A204.1 (cell line): ENCODE results near the gene AACS.

Experiments
- FAIRE-seq: peaks from 2 replicates; lab custom pipeline; 2012; peaks lifted over from hg19 to GRCh38; lab: Jason Lieb, UNC

Gene AACS

DNA sequence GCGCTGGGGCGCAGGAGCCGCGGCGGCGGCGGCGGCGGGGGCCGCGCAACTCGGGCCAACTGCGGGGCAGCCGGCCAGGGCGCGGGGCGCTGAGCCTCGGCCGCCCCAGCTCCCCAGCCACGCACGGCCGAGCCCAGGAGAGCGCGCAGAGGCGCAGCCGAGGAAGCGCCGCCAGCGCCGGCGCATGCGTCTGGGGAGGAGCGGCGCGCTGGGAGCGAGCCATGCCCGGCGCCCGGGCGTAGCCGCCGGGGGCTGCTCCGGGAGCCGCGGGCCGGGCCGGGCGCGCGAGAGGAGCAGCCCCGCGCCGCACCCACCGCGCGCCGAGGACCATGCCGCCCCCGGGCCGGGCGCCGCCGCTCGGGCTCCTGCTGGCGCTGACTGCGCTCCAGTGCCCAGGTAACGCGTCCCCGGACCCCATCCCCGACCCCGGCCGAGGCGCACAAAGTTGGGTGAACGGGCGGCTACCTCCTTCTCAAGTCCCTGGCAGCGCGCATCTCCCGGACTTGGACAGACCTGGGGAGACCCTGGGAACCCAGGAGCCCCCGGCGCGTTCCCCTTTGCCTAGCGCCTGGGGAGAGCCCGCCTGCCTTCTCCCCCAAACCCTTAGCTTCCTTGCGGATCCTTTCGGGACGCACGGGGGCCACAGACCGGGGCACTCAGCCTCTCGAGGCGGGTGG, 121.4 kb downstream of the AACS start:
- no peak for FAIRE-seq

DNA sequence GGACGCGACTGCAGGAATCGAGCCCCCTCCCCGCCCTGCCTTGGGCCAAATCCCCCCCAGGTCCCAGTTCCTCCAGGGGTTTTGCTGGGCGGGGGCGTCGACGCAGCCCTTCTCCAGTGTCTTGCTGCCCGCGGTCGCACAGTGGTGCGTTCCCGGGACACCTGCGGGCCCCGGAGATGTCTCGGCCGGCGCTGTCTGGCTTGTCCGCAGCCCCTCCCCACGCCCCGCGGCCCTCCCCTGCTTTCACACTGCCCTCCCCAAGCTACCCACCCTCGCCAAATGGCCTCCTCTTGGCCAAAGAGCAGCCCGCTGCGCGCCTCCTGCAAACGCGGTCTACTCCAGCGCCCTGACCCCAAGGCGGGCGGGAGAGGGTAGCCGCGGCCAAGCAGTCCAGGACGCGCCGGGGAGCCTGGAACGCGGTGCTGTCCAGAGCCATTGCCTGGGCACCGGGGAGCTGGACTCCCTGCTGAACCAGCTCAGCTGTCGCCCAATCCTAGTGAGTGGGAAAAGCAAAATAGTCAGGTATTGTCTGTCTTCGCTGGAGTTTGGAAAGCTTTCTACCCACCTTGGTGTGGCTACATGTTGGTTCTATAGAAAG, 122.0 kb downstream of the AACS start:
- no peak for FAIRE-seq

DNA sequence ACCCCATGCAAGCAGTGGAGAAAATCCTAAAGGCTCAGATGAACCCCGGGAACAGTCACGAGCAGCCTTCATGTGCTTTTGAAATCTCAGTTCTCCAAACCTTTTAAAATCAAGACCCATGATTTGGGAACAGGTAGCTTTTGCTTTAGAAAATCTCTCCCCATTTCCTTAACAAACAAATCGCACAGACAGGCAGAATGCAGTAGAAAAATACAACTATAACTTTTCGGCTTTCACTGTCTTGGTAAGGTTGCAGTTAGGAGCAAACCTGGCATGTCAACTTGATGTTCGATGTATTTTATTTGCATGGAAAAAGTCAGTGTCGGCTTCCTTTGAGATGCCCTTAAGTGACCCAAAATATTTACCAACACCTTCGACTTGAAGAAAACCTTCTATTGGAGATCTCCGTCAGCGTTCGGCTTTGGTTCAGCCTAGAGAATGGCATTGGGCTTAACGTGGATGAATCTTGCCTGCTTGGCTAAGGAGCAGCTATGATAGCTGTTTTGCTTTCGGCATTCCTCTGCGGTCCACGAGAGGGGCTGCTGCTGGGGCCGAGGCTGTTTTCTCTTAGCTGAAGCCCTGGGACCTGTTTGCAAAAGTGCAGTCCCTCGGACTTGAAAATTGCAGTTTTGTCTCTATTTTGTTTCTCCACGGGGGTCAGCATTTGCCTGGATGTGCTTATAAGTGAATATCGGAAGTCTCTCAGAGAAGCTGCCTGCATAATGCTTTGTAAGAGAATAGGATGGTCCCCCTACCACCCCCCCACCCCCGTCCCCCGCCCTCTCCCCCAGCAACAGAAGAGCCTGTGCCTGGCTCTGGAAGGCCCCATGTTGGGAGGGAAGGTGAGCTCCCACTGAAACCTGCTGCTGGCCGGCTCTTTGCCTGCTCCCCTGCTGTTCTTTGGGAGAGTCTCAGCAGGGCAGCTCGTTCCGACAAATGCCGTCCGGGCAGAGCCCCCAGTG, 122.8 kb downstream of the AACS start:
- no peak for FAIRE-seq

DNA sequence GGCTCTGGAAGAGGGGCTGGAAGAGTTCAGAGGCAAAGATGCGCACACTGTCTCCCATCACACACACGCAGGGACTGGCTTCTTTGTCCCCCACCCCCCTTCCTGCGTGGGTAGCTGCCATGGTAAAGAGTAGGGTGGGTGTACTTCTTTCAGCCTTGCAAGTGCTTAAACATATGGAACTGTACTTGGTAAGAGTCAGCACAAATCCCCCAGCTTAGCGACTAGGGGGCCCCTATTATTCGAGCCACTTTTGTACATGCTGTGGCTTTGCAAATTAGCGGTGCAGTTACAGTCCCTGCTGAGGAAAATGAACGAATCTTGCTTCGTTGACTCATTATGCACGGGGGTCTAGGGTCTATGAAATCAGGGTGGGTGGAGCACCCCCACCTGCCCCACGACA, 123.8 kb downstream of the AACS start:
- no peak for FAIRE-seq

DNA sequence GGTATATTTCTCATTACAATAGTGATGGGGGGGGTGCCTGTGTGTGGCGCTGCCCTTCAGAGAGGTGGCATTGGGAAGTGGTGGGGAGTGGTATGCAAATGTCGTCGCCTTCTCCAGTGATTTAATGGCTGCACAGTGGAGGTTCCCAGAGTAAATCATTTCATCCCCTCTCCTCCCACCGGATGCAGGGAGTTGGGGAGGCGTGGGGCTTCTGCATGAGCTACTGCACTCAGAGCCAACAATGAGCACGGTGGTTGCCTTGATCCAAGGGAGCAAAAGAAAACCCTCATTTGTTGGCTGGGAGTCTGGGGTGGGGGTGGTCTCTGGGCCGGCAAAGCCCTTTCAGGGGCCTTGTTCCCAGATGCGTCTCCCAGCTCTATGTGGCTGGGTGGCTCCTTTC, 124.3 kb downstream of the AACS start:
- FAIRE-seq: no peak

DNA sequence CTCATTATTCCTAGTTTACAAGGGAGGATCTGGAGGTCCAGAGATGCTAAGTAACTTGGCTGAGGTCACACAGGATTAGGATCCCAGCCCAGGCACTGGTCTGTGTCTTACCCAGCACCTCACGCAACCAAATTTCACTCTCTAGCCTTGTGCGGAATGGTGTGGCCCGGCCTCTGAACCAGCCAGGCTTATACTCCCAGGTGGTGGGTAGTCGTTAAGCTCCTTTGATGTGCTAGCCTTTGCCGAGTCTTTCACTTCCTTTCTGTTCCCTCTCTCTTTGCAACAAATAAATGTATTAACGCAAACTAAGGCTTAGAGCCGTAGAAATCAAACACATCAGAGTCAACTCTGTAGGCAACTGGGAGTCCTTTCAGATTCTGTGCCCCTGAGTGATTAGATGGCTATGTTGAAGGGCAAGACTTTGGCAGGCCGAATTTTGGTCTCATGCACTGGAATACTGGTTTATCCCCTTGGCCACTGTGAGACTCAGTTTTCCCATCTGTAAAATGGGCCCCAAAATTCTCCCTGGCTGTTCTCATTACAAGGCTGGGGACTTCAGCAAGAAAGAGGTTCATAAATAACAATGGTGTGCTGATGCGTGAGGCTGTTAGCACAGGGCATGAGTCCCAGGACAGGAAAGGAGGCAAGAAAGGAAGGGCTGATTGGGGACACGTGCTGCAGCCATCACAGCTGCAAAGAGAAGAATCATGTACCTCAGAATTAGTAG, 126.3 kb downstream of the AACS start:
- FAIRE-seq: no peak

DNA sequence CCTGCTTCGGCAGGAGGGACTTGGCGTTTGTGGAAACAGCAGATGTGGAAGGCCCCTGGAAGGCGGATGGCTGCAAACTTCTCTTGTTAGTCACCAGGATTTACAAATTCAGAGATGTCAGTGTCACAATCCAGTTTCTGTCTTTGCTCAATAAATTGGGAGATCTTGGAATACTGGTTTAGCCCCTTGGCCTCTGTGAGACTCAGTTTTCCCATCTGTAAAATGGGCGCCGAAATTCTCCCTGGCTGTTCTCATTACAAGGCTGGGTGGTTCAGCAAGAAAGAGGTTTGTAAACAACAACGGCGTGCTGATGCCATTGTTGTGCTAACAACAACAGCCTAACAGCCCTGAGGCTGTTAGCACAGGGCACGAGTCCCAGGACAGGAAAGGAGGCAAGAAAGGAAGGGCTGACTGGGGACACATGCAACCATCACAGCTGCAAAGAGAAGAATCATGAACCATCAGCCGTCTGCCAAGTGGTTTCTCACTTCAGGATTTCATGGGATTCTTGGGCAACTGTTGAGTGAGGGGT, 127.5 kb downstream of the AACS start:
- no peak for FAIRE-seq
